GM19324 (cell line): Measurements from ENCODE around the gene CMIP.

ENCODE experiments used
- ATAC-seq: cut with Tn5 transposase; IDR thresholded peaks from one replicate; pipeline ENCODE4 v1.9.1; 2021; ENCODE audit warnings: mild to moderate bottlenecking, moderate library complexity; ENCODE audit not compliant: unreplicated experiment, low FRiP score

The CMIP gene

DNA sequence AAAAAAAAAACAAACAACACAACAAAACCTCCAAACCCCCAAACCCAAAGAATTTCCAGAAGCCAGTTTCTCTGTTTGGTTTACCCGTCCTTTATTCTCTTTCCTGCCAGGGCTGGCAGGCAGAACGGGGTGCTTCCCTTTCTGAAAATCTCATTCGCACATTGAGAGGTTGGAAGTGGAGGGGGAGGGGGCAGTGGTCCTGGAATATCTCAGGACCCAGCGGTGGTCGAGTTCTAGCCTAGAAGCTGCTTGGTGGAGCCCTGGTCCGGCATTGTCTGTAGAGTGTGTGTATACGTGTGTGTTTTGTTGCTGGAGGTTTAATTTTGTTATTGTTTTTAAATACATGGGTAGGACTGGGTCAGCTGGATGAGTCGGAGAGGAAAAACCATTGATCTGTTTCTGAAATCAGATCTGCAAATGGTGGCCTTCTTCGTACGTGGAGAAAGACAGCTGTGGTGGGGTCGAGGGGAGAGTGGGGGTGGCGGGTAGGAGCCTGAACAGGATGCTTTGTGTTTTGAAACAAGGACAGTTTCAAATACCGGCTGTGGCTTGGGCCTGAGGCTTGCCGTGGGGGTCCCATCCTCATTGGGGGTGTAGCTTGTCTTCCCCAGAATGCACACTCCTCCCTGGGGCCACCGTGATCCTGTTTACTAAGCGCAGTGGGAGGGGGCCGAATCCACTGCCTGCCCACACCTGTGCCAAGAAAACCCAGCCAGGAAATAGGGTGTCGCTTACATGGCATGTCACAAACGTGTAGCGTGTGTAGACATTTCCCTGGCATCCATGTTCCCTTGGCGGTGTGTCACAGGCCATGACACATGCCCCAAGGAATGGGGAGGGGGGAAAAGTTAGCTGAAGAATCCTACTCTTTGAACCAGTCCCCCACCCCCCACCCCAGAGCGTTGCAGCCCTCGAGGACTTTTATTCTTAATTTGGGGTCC lies 1.6 kb downstream of the CMIP start:
- no peak for ATAC-seq

DNA sequence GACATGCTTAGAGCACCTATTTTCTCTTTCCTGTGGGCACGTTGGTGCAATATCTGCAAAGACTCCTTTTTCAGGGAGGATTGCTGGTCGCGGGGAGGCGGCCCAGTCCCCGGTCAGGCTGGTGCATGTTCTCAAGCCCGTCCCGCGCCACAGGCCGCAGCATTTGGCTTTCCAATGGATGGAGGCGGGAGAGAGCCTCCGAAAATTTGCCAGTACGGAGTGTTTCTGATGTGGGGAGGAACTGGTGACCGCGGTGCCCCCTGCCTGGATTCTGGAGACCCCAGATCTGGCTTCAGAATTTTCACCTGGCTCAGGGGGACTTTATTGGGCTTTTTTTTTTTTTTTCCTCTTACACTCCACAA lies 2.3 kb downstream of the CMIP start:
- ATAC-seq: no peak

DNA sequence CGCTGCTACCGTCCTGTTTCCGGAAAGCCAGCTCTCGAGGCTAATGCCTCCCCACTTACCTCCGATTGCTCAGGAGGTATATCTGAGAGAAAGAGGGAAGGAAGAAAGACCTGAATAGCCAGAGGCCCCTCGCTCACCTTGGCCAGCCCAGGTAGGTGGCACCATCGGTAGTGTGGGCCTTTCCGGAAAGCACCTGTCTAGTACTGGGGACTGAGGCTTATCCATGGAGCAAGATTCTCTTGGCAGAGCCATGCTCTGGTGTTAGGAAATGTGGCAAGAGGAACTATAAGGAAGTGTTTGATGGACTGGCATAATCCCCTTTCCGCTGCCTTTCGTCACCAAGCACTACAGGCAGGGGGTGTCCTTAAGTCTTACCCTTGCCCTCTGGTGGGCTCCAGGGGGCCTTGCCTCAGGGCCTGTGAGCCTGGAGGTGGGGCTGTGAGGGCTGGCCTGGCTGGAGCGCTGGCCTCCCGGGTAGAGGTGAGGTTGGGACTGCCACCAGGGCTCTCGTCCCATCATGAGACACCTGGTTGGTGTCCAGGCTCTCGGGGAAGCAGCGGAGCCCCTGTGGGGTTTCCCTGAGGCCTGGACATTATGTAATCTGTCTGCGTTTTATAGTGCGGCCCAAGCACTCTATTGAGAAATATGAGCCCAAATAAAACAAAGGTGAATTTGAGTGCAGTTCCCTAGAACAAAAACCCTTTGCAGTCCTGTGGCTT lies 2.9 kb downstream of the CMIP start:
- ATAC-seq: no peak

DNA sequence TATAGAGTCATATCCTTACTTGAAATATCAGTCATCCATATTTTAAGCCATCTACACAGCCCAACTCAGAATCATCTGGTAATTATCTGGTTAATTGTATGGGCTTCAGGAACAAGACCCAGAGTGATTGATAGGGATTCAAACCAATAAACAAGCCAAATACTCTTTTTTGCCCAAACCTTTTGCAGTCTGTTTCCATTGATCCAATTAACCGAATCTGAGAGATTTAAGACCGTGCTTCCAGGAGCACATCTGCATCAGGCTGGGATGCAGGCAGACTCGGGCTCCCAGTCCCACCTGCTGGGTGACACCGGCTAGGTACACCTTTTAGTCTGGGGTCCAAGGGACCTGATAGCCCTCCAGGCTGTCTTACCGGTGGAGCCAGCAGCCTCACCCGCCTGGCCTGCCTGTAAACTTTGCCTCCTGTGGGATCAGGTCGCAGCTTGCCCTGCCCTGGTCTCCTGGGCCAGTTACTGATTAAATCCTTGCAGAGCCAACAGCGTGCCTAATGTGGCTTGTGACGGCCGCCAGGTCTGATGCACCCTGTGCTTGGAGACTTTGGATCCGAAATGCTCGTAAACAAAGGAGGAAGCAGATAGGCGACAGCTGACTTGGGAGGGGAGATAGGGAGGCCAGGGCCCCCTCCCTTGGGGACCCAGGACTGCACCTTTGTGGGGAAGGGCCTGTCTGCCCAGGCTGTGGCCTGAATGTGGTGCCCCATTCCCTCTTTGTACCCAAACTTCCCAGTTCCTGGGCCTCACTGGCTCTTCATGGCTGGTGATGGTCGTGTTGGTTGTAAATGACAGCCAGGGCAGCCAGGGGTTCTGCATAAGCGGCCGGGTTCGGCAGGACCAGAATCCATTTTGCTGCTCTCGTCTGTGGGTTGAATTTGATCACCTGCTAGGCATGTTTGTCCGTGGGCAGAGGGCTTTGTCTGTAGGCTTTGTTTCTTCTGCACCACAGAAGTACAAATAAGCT lies 3.8 kb downstream of the CMIP start:
- no peak for ATAC-seq

DNA sequence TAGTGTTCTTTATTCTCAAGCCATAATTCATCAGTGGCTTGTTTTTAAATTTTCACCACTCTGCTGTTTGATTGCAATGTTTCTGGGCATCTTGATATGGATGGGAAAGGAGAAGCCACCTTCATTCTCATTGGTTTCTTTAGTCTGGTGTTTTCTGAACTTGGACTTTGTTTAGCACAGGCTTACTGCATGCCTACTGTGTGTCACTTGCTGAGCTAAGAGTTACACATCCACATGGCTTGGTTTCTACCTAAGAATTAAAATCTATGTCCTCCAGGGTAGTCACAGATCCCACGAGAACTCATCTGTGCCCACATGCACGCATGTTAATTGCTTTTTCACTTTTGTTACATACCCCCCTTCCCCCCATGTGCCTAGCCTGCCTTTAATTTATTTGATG lies 4.6 kb downstream of the CMIP start:
- no peak for ATAC-seq

DNA sequence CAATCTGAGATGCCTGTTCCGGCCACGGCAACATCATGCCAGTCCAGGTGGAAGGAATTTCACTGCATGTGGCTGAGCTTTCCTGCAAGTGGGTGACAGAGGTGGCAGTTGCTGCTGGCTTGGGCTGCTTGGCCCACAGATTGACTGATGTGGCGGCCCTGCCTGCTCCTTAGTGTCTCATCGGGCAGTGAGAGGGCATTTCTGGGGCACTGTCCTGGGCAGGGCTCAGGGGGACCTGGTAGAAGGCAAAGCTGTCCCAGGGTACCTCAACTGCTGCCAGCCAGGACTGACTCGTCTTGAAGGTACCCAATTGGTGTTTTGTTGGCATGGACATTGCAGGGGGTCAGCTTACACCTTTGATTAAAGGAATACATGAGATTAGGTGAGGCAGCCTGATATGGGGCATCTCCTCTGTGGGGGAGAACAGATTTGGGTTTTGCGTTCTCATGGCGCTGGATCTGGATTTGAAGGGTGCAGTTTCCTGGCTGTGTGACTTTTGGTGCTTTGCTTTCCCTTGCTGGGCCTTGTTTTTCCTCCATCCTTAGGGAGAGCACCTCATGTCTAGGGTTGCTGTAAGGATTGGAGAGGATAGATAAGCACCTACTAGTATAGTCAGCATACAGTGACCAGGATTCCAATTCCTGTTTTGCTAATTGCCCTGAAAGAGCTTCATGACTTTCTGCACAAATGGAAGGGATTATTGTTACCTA lies 5.4 kb downstream of the CMIP start:
- no peak for ATAC-seq

DNA sequence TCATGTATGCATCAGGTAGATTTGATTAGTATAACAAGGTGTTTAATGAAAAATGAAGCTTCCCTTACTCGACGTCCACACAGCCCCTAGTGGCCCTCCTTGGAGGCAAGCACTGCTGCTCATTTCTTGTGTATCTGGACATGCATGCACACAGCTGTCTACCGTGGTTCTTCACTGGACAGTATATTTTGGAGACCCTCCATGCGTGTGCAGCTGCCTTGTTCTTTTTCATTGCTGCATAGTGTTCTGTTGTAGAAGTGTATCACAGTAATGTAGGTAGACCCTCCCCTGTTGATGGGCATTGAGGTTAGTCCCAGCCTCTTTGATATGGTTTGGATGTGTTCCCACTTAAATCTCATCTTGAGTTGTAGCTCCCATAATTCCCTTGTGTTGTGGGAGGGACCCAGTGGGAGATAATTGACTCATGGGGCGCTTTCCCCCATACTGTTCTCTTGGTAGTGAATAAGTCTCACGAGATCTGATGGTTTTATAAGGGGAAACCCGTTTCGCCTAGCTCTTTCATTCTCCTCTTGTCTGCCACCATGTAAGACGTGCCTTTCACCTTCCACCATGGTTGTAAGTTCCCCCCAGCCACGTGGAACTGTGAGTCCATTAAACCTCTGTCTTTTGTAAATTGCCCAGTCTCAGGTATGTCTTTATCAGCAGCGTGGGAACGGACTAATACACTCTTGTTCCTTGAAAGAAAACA lies 6.3 kb downstream of the CMIP start:
- ATAC-seq: no peak

DNA sequence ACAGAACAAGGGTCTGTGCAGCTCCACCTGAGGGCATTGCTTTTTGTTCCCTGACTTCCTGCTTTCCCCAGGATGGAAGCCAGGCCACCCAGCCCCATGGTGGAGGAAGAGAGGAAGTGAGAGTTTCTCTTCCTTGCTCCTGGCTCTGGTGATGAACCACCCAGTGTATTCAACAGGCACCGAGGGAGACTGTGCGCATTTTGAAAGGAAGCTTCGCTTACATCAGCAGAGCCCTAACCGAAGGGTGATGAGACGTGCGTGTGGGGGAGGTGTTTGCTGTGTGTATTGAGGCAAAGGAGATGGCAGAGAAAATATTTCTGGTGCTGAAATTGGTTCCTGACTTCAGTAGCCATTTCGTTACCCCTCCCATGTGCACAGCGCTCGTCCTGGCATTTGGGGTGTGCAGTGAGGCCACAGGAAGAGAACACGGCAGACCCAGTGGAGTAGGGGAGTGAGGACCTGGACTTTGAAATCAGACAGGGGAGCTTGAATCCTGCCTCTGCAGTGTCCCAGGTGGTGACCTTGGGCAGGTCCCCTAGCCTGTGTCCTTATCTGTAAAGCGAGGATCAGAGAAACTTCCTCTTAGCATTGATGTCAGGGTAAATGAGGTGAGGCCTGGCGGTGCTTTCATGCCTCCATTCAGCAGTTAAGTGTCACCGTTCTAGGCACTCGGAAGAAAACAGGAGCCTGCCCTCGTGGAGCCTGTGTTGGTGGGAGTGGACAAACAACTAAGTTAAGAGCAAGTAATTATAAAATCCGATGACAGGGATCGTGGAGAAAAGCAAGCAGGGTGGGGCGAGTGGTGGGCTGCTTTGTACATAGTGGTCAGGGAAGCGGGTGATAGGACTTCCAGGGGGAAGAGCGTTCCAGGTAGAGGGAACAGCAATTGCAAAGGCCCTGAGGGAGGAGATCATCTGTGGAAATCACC lies 7.4 kb downstream of the CMIP start:
- ATAC-seq: no peak

DNA sequence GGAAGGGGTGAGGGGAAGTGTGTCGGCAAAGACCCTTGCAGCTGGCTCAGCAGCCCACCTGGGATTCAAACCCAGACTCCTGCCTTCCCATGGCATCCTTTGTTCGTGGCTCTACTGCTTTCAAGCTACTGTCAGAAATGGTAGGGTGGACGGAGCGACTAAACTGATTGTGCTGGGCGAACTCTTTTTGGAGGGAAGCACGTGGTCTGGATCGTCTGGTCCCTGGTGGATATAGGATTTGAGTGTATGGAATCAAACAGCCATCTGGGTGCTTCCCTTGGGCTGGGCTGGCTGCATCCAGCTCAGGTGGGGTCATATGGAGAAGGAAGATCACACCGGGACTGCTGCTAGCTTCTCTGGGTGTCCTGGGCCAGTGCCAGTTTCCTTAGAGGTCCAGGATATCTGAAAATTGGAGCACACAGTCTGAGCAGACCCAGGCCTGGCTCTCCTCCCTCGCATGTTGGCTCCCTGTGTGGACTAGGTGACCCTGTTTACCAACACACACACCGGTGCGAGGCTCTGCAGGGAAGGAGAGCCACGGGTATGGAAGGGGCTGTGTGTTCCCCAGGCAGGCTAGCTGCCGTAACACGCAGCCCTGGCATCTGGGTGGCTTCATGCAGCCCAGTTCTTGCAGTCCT lies 8.6 kb downstream of the CMIP start:
- ATAC-seq: no peak

DNA sequence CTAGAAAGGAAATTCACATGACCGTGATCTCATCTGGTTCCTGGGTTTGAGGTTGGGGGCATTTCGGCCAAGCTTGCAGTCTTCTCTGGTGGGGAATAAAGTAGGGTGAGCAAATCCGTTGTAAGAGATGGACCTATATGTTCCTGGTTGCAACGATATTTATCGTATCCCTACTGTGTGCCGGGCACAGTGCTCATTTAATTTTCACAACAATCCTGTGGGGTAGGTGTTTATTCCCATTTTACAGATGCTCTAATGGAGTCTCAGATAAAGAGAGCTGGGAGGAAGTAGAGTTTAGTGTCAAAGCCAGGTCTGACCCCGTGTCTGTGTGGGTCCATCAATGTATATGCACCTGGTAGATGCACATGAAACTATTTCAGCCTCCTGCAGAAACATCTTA lies 9.4 kb downstream of the CMIP start:
- ATAC-seq: no peak

DNA sequence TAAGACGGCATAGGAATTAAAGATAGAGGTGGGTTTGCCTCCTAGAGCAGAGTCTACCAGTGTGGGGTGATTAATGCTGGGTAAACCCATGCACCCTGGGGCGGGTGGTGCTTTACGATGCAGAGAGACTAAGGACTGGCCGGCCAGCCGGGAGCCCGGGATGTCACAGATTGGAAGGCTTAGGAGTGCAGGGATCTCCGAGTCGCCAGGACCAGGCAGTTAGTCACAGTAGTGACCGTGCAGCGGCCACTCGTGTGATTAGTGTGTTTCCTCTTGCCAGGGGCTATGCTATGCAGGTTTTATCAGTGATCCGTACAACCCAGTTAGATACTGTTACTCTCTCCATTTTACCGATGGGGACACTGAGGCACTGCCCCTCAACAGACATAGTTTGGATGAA lies 10.4 kb downstream of the CMIP start:
- no peak for ATAC-seq

DNA sequence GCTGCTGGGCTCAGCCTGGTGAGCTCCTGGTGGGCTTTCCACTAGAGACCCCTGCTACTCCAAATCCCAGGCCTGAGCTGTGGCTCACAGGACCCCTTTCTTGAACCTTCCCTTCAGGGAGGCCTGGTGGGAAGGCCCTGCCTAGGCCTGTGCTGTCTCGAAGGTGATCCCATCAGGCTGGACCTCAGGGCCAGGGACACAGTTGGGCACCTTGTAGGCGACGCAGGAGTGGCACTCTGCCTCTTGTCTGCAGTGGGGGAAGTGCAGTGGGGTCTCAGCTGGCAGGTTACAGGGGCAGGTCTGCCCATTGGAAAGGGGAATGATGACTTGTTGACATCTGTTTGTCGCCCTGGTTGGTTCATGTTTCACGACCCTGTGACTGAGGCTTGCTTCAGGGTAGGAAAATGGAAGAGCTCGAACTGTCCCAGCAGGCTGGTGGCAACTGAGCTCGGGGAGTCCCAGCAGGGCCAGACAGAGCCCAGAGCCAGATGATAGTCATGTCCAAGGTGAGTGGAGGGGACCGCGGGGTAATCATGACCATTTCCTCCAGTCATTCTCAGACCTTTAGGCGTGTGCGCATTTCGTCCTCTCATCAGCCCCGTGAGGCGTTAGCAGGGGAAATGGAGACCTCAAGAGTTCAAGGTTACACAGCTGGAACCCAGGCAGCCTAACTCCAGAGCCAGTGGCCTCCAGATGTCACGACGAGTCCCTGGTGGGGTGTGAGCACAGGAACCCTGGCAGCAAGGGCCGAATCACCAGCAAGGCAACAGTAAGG lies 11.3 kb downstream of the CMIP start:
- no peak for ATAC-seq

DNA sequence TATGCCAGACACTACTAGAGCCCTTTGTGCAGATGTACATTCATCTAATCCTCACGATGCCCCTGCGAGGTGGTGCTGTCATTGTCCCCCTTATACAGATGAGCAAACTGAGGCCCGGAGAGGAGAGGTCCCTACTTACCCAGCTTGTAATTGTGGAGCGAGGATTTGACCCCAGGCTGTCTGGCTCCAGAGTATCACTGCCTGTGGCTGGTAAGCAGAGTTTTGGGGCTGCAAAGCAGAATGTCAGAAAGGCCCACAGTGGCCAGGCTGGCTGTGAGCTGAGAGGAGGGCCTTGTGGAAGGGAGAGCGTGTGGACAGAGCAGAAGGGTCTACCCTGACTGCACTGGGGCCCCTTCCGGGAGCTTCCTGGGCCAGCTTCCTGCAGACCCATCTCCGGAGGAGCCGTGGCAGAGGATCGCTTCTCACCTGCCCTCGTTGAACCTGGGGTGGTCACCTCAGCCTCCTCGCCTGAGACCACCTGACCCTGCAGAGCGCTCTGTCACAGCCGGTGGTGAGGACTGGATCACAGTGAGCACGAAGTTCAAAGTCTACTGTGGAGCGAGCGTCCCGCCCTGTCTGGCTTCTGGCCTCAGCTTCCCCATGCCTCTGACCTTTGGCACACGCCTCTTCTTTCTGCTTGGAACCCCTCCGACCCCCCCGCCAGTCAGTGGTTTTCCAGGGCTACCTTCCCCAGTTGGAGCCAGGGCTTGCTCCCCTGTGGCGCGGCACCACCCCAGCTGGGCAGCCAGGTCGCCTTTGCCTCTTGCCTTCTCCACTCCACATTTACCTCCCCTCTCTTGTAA lies 12.1 kb downstream of the CMIP start:
- no peak for ATAC-seq

DNA sequence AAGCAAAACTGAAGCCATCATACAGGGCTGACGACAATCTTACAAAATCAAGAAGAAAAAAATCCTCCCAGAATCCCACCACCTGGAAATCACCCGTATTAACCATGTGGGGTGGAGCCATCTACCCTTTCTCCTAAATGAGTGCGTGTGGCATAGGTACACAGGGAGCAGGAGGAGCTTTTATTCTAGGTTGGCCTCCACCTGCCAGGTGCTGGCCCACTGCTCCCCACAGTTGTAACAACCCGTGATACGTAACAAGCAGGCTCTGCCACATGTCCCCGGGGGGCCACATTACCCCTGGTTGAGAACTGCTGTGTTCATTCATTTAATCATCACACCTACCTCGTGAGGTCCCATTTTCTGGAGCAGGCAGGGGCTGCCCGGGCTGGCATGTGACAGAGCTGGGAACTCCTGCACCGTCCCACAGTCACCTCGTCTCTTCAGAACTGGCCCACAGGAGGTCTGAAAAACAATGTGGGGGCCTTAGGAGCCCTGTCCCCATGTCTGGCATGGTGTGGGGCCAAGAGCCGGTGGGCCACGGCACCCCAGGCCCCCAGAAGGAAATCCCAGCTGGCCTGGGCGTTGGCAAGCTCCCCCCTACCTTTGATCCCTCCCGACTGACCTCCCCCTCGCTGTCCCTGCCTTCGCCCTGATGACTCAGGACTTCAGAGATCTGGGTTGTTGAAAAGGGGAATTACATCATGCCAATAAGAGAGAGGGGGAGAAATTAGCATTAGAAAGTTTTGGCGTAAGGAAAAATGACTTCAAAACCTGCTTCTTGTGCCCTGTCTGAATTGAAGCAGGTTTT lies 12.9 kb downstream of the CMIP start:
- no peak for ATAC-seq

DNA sequence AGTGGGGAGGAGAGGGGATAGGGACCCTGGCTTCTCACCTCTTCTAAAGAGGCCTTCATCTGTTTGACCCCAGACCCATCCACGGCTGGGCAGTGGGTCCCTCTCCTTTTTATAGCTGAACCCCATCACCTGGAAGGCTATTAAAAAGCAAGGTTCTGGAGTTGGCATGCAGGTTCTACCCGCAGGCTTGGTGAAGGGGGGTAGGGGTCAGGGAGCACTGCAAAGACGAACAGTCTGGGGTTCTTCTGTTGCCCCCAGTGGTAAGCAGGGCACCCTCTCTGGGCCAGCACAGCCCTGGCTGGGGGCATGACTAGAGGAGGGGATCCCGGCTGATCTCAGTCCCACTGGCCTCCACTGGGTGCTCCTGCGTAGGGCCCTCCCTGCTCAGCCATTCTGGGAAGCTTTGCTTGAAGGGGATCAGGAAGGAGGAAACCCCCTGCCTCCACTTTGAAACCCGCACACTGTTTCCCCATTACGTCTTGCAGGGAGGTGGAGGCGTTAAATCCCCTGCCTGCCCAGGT lies 13.6 kb downstream of the CMIP start:
- no peak for ATAC-seq
